Central memory CD8-positive, alpha-beta T cell (primary cell): ENCODE measurements around the gene GALNTL6.

Experiments used
- ATAC-seq: fragments of 150-1000 bp; cut with Tn5 transposase; replicated peaks from 2 replicates; pipeline ENCODE4 v1.10.0; 2022; ENCODE audit warnings: mild to moderate bottlenecking, moderate FRiP score, moderate number of reproducible peaks; ENCODE audit not compliant: poor library complexity, severe bottlenecking; ENCODE audit errors: extremely low read depth
- DNase-seq, 2 donors: peaks; one replicate each; pipeline ENCODE4 v3.0.0; 2021; ENCODE audit warnings: low spot score in 2 of 2
- H3K27ac Mint-ChIP-seq: one replicate; pipeline ENCODE4 v1.8.0; 2022; ENCODE audit warnings: low read depth, mild to moderate bottlenecking, moderate library complexity, mixed read lengths
- H3K27me3 Mint-ChIP-seq: one replicate; pipeline ENCODE4 v1.8.0; 2022; ENCODE audit warnings: mixed read lengths
- H3K36me3 Mint-ChIP-seq: one replicate; pipeline ENCODE4 v1.8.0; 2022; ENCODE audit warnings: mild to moderate bottlenecking, moderate library complexity, mixed read lengths; ENCODE audit not compliant: insufficient read depth
- H3K4me1 Mint-ChIP-seq: one replicate; pipeline ENCODE4 v1.8.0; 2022; ENCODE audit warnings: mixed read lengths
- H3K4me3 Mint-ChIP-seq: one replicate; pipeline ENCODE4 v1.8.0; 2022; ENCODE audit warnings: mild to moderate bottlenecking, moderate library complexity, mixed read lengths
- H3K9me3 Mint-ChIP-seq: one replicate; pipeline ENCODE4 v1.8.0; 2022; ENCODE audit warnings: mixed read lengths

GALNTL6 gene

DNA sequence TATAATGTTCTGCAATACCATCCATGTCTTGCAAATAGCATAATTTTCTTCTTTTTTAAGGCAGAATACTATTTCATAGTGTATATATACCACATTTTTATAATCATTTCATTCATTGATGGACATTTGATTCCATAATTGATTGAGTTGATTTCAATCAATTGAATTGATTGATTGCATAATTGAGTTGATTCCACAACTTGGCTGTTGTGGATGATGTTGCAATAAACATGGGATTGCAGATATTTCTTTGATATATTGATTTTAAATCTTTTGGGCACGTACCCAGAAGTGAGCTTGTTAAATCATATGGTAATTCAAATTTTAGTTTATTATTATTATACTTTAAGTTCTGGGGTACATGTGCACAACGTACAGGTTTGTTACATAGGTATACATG, 232.8 kb downstream of the GALNTL6 start:
- Mint-ChIP-seq H3K9me3 (peaks cover 17% of the 10 kb centered on the region), H3K27me3 (no peaks in the 10 kb centered on the region), H3K36me3 (no peaks in the 10 kb centered on the region), H3K4me1 (no peaks in the 10 kb centered on the region), H3K4me3 (no peak overlapping the region), H3K27ac (no peak overlapping the region)
- ATAC-seq (no peak), DNase-seq (no peak)

DNA sequence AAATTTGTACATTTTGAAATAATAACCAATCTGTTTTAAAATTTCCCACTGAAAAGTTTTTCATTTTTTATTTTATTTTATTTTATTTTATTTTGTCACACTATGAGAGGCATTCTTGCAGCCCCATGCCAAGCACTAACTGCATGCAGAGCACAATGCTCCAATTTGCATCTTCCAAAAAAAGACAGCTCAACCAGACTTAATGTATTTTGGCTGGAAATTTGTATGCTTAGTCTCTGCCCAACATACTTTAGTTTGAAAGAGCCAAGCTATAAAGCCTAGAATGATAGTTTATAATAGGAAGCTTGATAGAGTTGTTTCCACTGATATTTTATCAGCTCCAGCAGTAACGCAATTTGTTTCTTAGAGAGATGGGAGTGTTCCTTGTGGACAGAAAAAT, 235.5 kb downstream of the GALNTL6 start:
- DNase-seq (no peak), ATAC-seq (no peak)
- no peak overlapping the region for H3K27ac Mint-ChIP-seq
- peaks cover 17% of the 10 kb centered on the region for H3K9me3 Mint-ChIP-seq
- H3K27me3 Mint-ChIP-seq, result no peaks in the 10 kb centered on the region
- no peak overlapping the region for H3K4me3 Mint-ChIP-seq
- H3K36me3 Mint-ChIP-seq, result no peaks in the 10 kb centered on the region
- no peaks in the 10 kb centered on the region for H3K4me1 Mint-ChIP-seq

- H3K27me3 Mint-ChIP-seq, result no peaks in the 10 kb centered on the region
- H3K4me1 Mint-ChIP-seq, result no peaks in the 10 kb centered on the region
- no peak for ATAC-seq
- no peaks in the 10 kb centered on the region for H3K36me3 Mint-ChIP-seq
- H3K4me3 Mint-ChIP-seq, result no peak overlapping the region
- no peak for DNase-seq
- peaks cover 12% of the 10 kb centered on the region for H3K9me3 Mint-ChIP-seq
- no peak overlapping the region for H3K27ac Mint-ChIP-seq
These were observed 237.7 kb downstream of the GALNTL6 start for GRCh38 chr4:172050911-172051310.

DNA sequence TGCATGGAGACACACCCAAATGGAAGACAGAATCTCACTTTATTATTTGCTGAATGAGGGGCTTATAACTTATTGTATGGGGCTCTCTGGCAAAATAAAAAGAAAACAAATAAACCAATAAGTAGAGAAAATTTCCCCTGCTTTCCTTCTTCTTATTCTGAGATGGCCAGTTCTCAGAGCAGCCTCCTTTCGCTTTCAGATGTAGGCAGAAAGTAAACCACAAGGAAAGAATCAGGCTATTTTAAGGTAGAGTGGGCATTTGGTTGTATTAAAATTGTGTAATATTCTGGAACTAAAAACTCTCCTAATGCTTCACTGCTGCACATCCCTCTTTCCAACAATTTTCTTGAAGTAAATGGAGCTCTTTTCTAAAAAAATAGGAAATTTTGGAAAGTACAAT, 241.8 kb downstream of the GALNTL6 start:
- no peak for DNase-seq
- no peak for ATAC-seq

GRCh38 chr4:172055498-172055897, 242.3 kb downstream of the GALNTL6 start:
- DNase-seq, result no peak
- H3K27me3 Mint-ChIP-seq, result no peaks in the 10 kb centered on the region
- H3K4me3 Mint-ChIP-seq, result no peak overlapping the region
- no peak for ATAC-seq
- H3K9me3 Mint-ChIP-seq, result peaks cover 14% of the 10 kb centered on the region
- H3K4me1 Mint-ChIP-seq, result no peaks in the 10 kb centered on the region
- no peaks in the 10 kb centered on the region for H3K36me3 Mint-ChIP-seq
- no peak overlapping the region for H3K27ac Mint-ChIP-seq

More for the DNA sequence above, 241.8 kb downstream of the GALNTL6 start:
- Mint-ChIP-seq H3K4me1 (no peaks in the 10 kb centered on the region), H3K4me3 (no peak overlapping the region), H3K27ac (no peak overlapping the region), H3K27me3 (no peaks in the 10 kb centered on the region), H3K9me3 (peaks cover 17% of the 10 kb centered on the region), H3K36me3 (no peaks in the 10 kb centered on the region)

GRCh38 chr4:172061204-172061603, 248.0 kb downstream of the GALNTL6 start:
- H3K4me3 Mint-ChIP-seq, result no peak overlapping the region
- H3K36me3 Mint-ChIP-seq, result no peaks in the 10 kb centered on the region
- no peak for DNase-seq
- H3K27me3 Mint-ChIP-seq, result no peaks in the 10 kb centered on the region
- no peak overlapping the region for H3K27ac Mint-ChIP-seq
- H3K9me3 Mint-ChIP-seq, result peaks cover 32% of the 10 kb centered on the region
- no peak for ATAC-seq
- no peaks in the 10 kb centered on the region for H3K4me1 Mint-ChIP-seq

DNA sequence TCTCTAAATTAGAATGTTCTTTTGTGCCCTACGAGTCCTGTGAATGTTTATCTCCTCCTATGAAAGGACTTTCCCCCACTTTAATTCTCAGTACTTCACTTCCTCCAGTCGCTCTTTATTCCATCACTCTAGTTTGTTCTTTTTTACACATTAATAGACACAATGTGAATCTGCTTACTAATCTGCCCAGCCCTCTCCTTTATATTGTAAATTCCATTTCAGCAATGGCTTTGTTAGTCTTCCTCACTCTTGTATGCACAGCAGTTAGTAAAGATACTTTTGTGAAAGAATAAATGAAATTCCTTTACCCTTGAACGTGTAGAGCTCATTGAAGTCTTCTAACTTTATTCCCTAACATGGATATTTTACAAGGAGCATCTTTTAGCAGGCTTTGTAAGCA, 255.3 kb downstream of the GALNTL6 start:
- ATAC-seq (no peak), DNase-seq (no peak)
- no peaks in the 10 kb centered on the region for H3K27me3 Mint-ChIP-seq
- no peak overlapping the region for H3K27ac Mint-ChIP-seq
- peaks cover 40% of the 10 kb centered on the region for H3K9me3 Mint-ChIP-seq
- no peak overlapping the region for H3K4me3 Mint-ChIP-seq
- no peaks in the 10 kb centered on the region for H3K4me1 Mint-ChIP-seq
- no peaks in the 10 kb centered on the region for H3K36me3 Mint-ChIP-seq

- Mint-ChIP-seq H3K27ac (no peak overlapping the region), H3K27me3 (no peaks in the 10 kb centered on the region), H3K4me1 (no peaks in the 10 kb centered on the region)
These were observed 260.4 kb downstream of the GALNTL6 start for GRCh38 chr4:172073590-172073989.

DNA sequence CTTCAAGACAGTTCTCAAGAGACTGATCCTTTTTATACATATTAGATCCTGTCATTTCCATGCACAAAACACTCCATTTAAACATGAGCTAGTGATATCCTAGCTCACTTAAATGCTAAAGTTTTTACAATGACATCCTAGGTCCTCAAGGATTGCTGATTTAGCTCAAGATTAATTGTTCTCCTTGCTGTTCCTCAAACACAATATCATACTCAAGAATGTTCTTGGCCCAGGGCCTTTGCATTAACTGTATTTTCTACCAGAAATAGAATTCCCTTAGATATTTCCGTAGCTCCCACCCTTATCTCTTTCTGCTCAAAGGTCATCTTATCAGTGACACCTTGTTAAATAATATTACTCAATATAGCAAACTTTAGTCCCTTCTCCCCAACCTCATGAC, 270.1 kb downstream of the GALNTL6 start:
- ATAC-seq (no peak), DNase-seq (no peak)
- Mint-ChIP-seq H3K4me1 (no peaks in the 10 kb centered on the region), H3K36me3 (no peaks in the 10 kb centered on the region), H3K9me3 (peaks cover under 1% of the 10 kb centered on the region), H3K27ac (no peak overlapping the region), H3K27me3 (no peaks in the 10 kb centered on the region), H3K4me3 (no peak overlapping the region)

More at GRCh38 chr4:172073590-172073989, 260.4 kb downstream of the GALNTL6 start:
- ATAC-seq (no peak), DNase-seq (no peak)
- Mint-ChIP-seq H3K36me3 (no peaks in the 10 kb centered on the region), H3K9me3 (peaks cover 13% of the 10 kb centered on the region), H3K4me3 (no peak overlapping the region)

DNA sequence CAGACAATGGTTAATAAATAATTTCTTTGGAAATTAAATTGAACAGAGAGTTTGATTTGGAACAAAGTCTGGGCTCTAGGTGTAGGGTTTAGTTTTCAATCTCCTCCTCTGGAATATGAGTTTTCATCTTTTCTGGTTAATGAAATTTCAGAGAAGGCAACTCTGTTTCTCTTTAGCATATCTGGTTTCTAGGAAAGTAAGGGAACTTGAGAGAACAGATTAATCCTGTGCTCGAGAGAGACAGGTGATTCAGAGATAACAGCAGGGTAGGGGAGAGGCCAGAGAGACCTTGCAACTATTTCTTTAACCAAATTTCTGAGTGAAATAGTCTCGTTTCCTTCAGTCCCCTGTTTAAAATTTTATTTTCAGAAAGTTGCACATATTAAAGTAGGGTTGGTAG, 275.4 kb downstream of the GALNTL6 start:
- no peaks in the 10 kb centered on the region for H3K27me3 Mint-ChIP-seq
- ATAC-seq (no peak), DNase-seq (no peak)
- H3K36me3 Mint-ChIP-seq, result no peaks in the 10 kb centered on the region
- H3K4me1 Mint-ChIP-seq, result no peaks in the 10 kb centered on the region
- H3K4me3 Mint-ChIP-seq, result no peak overlapping the region
- H3K9me3 Mint-ChIP-seq, result peaks cover 6% of the 10 kb centered on the region
- H3K27ac Mint-ChIP-seq, result no peak overlapping the region

DNA sequence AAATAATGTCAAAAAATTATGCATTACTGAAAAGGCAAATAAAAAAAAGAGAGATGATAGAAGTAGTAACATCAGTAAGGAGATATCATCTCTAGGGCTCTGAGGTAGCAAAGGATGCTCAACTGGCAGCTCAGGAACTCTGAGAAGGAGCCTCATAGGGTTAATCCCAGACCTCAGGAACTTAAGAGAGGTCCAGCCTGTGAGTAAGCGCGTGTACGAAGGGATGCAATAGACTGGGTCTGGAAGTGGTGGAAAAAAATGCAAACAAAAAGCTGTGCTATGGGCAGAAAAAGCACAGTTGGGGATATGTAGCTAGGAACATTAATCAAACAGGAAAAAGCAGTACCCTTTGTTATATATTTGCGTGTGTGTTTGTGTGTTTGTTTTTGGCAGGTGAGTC, 282.0 kb downstream of the GALNTL6 start:
- Mint-ChIP-seq H3K4me1 (no peaks in the 10 kb centered on the region), H3K36me3 (no peaks in the 10 kb centered on the region), H3K4me3 (no peak overlapping the region), H3K27ac (no peak overlapping the region), H3K27me3 (no peaks in the 10 kb centered on the region), H3K9me3 (peaks cover 39% of the 10 kb centered on the region)
- no peak for DNase-seq
- no peak for ATAC-seq

DNA sequence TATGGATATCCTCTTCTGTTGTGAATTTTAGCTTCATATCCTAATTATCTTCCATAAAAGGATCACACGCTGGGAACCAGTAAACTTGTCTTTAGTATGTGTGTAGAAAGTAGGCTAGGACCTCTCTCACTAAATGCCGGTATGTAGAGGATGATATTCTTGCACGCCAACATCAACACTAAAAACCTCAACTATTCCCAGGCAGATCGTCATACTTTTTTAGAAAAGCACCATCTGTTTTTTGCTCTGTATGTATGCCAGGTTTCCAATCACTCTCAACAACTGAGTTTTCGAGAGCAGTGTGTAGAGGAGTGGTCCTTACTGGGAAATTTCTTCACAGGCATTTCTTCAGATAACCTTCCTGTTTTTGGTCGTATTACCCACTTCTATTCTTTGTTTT, 283.6 kb downstream of the GALNTL6 start:
- Mint-ChIP-seq H3K4me1 (no peaks in the 10 kb centered on the region), H3K36me3 (no peaks in the 10 kb centered on the region), H3K27me3 (no peaks in the 10 kb centered on the region), H3K9me3 (peaks cover 39% of the 10 kb centered on the region), H3K27ac (no peak overlapping the region), H3K4me3 (no peak overlapping the region)
- ATAC-seq, result no peak
- no peak for DNase-seq

GRCh38 chr4:172099376-172099775, 286.2 kb downstream of the GALNTL6 start:
- H3K4me1 Mint-ChIP-seq, result no peaks in the 10 kb centered on the region
- H3K4me3 Mint-ChIP-seq, result no peak overlapping the region
- H3K27ac Mint-ChIP-seq, result no peak overlapping the region
- no peak for ATAC-seq
- H3K9me3 Mint-ChIP-seq, result peaks cover 49% of the 10 kb centered on the region
- H3K27me3 Mint-ChIP-seq, result no peaks in the 10 kb centered on the region
- no peak for DNase-seq
- no peaks in the 10 kb centered on the region for H3K36me3 Mint-ChIP-seq

GRCh38 chr4:172103456-172103855, 290.3 kb downstream of the GALNTL6 start:
- ATAC-seq (no peak), DNase-seq (no peak)
- no peaks in the 10 kb centered on the region for H3K27me3 Mint-ChIP-seq
- H3K9me3 Mint-ChIP-seq, result peaks cover 31% of the 10 kb centered on the region
- H3K36me3 Mint-ChIP-seq, result no peaks in the 10 kb centered on the region
- H3K27ac Mint-ChIP-seq, result no peak overlapping the region
- H3K4me3 Mint-ChIP-seq, result no peak overlapping the region
- H3K4me1 Mint-ChIP-seq, result no peaks in the 10 kb centered on the region
